NCI-H146 treated with DMSO at 0.1 percent for 48 hours (cell line): ENCODE measurements around the gene USP9X.
"Not testable (repeated sequence)": the region's sequence is repeated elsewhere in the genome, so short reads cannot be mapped to it uniquely, and the experiment has no call there.

Source experiments
- DNase-seq: peaks from one replicate; lab custom pipeline; 2025; ENCODE audit not compliant: unreplicated experiment; lab: John Stamatoyannopoulos, UW

Gene USP9X

GRCh38 chrX:41084893-41085511 is at the start of gene USP9X:
Gene USP9X, plus strand, starts transcription at chrX:41085445. Its CDS starts 38,184 bp downstream, at chrX:41123629.
- peak; percentile 69 for DNase-seq

- DNase-seq = no peak
These were observed 49.7 kb upstream of the USP9X start for GRCh38 chrX:41035582-41035981.

- no peak for DNase-seq
These were observed 48.4 kb upstream of the USP9X start for GRCh38 chrX:41036668-41037326.

GRCh38 chrX:41043196-41043595 is 42.0 kb upstream of the USP9X start:
- no peak for DNase-seq

GRCh38 chrX:41043674-41044345 is 41.4 kb upstream of the USP9X start:
- DNase-seq = no peak

GRCh38 chrX:41045960-41046567 is 39.2 kb upstream of the USP9X start:
- DNase-seq = no peak

- DNase-seq = no peak
These were observed 37.2 kb upstream of the USP9X start for GRCh38 chrX:41047878-41048534.

- no peak for DNase-seq
These were observed 34.9 kb upstream of the USP9X start for GRCh38 chrX:41050359-41050758.

GRCh38 chrX:41051288-41051687 is 34.0 kb upstream of the USP9X start:
- DNase-seq = no peak

GRCh38 chrX:41055740-41056139 is 29.5 kb upstream of the USP9X start:
- no peak for DNase-seq

- not testable (repeated sequence) for DNase-seq
These were observed 22.0 kb upstream of the USP9X start for GRCh38 chrX:41063276-41063675.

GRCh38 chrX:41064018-41064417 is 21.2 kb upstream of the USP9X start:
- no peak for DNase-seq

GRCh38 chrX:41066391-41066790 is 18.9 kb upstream of the USP9X start:
- no peak for DNase-seq

- DNase-seq = no peak
These were observed 18.3 kb upstream of the USP9X start for GRCh38 chrX:41066969-41067368.

- no peak for DNase-seq
These were observed 17.5 kb upstream of the USP9X start for GRCh38 chrX:41067721-41068120.

- no peak for DNase-seq
These were observed 8.5 kb upstream of the USP9X start for GRCh38 chrX:41076742-41077141.

- DNase-seq = no peak
These were observed 3.4 kb upstream of the USP9X start for GRCh38 chrX:41081821-41082220.

- no peak for DNase-seq
These were observed 2.5 kb upstream of the USP9X start for GRCh38 chrX:41082783-41083182.

GRCh38 chrX:41084044-41084892 is 977 bp upstream of the USP9X start:
- peak; percentile 90 for DNase-seq

GRCh38 chrX:41085512-41085877 is 250 bp downstream of the USP9X start:
- DNase-seq = no peak
